NCI-H446 treated with DMSO at 0.1 percent for 48 hours (cell line): ENCODE data around the gene CPSF4L.

Experiments used
- DNase-seq: peaks from one replicate; lab custom pipeline; 2025; lab: John Stamatoyannopoulos, UW

The CPSF4L gene

GRCh38 chr17:73289549-73290254 is 28.0 kb upstream of the CPSF4L start:
- no peak for DNase-seq

- no peak for DNase-seq
Measured at GRCh38 chr17:73288534-73289302, 27.0 kb upstream of the CPSF4L start.

- peak; percentile 8 for DNase-seq
Measured at GRCh38 chr17:73286863-73287296, 25.2 kb upstream of the CPSF4L start.

- no peak for DNase-seq
Measured at GRCh38 chr17:73285916-73286862, 24.5 kb upstream of the CPSF4L start.

- DNase-seq, result no peak
Measured at GRCh38 chr17:73285603-73285908, 23.9 kb upstream of the CPSF4L start.

- no peak for DNase-seq
Measured at GRCh38 chr17:73284906-73285602, 23.4 kb upstream of the CPSF4L start.

GRCh38 chr17:73284354-73284753 is 22.7 kb upstream of the CPSF4L start:
- no peak for DNase-seq

- DNase-seq, result no peak
Measured at GRCh38 chr17:73283841-73284282, 22.2 kb upstream of the CPSF4L start.

GRCh38 chr17:73283250-73283649 is 21.6 kb upstream of the CPSF4L start:
- DNase-seq, result no peak

- DNase-seq, result no peak
Measured at GRCh38 chr17:73282629-73283028, 20.9 kb upstream of the CPSF4L start.

GRCh38 chr17:73281928-73282327 is 20.2 kb upstream of the CPSF4L start:
- no peak for DNase-seq

- DNase-seq, result no peak
Measured at GRCh38 chr17:73280191-73280590, 18.5 kb upstream of the CPSF4L start.

- no peak for DNase-seq
Measured at GRCh38 chr17:73279704-73280103, 18.0 kb upstream of the CPSF4L start.

GRCh38 chr17:73278465-73279453 is 17.1 kb upstream of the CPSF4L start:
- DNase-seq, result peak; percentile 95

GRCh38 chr17:73278049-73278464 is 16.4 kb upstream of the CPSF4L start:
- no peak for DNase-seq

- DNase-seq, result no peak
Measured at GRCh38 chr17:73274490-73274889, 12.8 kb upstream of the CPSF4L start.

- DNase-seq, result no peak
Measured at GRCh38 chr17:73272906-73273218, 11.2 kb upstream of the CPSF4L start.

- no peak for DNase-seq
Measured at GRCh38 chr17:73271072-73271471, 9.4 kb upstream of the CPSF4L start.

- no peak for DNase-seq
Measured at GRCh38 chr17:73269791-73270190, 8.1 kb upstream of the CPSF4L start.

GRCh38 chr17:73269329-73269615 is 7.6 kb upstream of the CPSF4L start:
- no peak for DNase-seq
